ENCODE data around the gene TAPBP. TPM values are rescaled to one million over a fixed set of nuclear protein-coding genes. Genes with fewer than 3 reads are reported as not detected.
A peak's percentile ranks its signal among the peaks of the same experiment; 100 is the strongest.

TAPBP gene
- total and polyA plus RNA-seq, 9 of the 15 experiments (the other 6 are each of a cell fraction or from before 2014, with no cell fraction given) = 5.6 to 74.0 (median 22.3) TPM

DNA sequence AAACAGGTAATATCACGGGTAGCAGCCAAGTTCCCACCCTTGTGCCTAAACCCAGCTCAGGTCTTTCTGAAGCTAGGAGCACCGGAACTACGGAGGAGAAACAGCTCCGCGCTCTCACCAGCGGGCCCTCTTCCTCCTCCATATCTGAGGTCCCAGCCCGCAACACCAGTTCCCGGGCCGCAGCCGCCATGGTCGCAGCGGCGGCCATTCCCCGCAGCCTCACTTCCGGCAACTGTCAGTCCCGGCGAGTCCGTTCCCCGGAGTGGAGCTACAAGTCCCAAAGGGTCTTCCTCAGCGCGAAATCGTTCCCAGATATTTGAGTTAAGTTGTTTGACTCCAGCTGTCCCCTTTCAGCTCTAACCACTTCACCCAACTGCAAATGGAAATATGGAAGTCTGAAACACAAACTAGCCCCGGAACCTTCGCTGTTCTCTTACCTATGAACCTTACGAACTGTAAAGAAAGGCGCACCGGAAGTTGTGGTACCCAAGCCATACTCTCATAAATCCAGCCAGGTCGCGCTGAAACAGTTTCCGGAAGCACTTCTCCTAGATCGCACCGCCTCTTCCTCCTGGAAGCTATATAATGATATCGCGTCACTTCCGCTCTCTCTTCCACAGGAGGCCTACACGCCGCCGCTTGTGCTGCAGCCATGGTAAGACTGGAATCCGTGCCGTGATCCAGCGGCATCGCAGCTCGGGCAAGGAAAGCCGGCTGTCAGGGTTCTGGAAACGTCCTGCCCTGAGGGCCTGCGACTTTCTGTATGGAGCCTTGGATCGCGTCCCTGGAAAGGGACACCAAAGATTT lies 42.2 kb downstream of the TAPBP start, which contains the start of the genes RPS18 and VPS52 (continued):
- TF ChIP-seq RBM22 (IDR thresholded peaks at IDR 0.05; ENCODE audit: low read depth, low read length, poor library complexity, severe bottlenecking) (peak; percentile 46), LCOR (CRISPR knock-in tag; IDR thresholded peaks at IDR 0.05) (peak; percentile 74; the same call in 1 of the 2 replicates), CEBPG (CRISPR knock-in tag; IDR thresholded peaks at IDR 0.05) (no peak), CEBPG (tag; conservative IDR thresholded peaks at IDR 0.05 in 1 of 2, IDR thresholded peaks at IDR 0.05 in 1 of 2) (no peak), MECOM (CRISPR knock-in tag; IDR thresholded peaks at IDR 0.05) (peak; percentile 71), PCBP1 (IDR thresholded peaks at IDR 0.05; ENCODE audit: low read depth, low read length, poor library complexity, severe bottlenecking) (no peak), MYNN (IDR thresholded peaks at IDR 0.05) (peak; percentile 32; the same call in 1 of the 2 replicates), MYNN (CRISPR knock-in tag; IDR thresholded peaks at IDR 0.05) (no peak), ESRRA (IDR thresholded peaks at IDR 0.05; ENCODE audit: borderline replicate concordance, low read depth) (peak; percentile 63), PURB (CRISPR knock-in tag; IDR thresholded peaks at IDR 0.05; ENCODE audit: low read depth) (no peak), ZNF282 (CRISPR knock-in tag; IDR thresholded peaks at IDR 0.05) (no peak), NEUROD1 (IDR thresholded peaks at IDR 0.05; ENCODE audit: borderline replicate concordance, low read depth, low read length, partially characterized antibody) (peak; percentile 69), ZFPM2 (CRISPR knock-in tag; IDR thresholded peaks at IDR 0.05) (no peak), PPARD (CRISPR knock-in tag; IDR thresholded peaks at IDR 0.05) (no peak), STAT5B (CRISPR knock-in tag; IDR thresholded peaks at IDR 0.05) (no peak)
- TF ChIP-seq, protein P1, sequence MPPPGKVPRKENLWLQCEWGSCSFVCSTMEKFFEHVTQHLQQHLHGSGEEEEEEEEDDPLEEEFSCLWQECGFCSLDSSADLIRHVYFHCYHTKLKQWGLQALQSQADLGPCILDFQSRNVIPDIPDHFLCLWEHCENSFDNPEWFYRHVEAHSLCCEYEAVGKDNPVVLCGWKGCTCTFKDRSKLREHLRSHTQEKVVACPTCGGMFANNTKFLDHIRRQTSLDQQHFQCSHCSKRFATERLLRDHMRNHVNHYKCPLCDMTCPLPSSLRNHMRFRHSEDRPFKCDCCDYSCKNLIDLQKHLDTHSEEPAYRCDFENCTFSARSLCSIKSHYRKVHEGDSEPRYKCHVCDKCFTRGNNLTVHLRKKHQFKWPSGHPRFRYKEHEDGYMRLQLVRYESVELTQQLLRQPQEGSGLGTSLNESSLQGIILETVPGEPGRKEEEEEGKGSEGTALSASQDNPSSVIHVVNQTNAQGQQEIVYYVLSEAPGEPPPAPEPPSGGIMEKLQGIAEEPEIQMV (tag; conservative IDR thresholded peaks at IDR 0.05; ENCODE audit: low read depth) = no peak
- TF ChIP-seq, protein P2, sequence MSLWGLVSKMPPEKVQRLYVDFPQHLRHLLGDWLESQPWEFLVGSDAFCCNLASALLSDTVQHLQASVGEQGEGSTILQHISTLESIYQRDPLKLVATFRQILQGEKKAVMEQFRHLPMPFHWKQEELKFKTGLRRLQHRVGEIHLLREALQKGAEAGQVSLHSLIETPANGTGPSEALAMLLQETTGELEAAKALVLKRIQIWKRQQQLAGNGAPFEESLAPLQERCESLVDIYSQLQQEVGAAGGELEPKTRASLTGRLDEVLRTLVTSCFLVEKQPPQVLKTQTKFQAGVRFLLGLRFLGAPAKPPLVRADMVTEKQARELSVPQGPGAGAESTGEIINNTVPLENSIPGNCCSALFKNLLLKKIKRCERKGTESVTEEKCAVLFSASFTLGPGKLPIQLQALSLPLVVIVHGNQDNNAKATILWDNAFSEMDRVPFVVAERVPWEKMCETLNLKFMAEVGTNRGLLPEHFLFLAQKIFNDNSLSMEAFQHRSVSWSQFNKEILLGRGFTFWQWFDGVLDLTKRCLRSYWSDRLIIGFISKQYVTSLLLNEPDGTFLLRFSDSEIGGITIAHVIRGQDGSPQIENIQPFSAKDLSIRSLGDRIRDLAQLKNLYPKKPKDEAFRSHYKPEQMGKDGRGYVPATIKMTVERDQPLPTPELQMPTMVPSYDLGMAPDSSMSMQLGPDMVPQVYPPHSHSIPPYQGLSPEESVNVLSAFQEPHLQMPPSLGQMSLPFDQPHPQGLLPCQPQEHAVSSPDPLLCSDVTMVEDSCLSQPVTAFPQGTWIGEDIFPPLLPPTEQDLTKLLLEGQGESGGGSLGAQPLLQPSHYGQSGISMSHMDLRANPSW (CRISPR knock-in tag; IDR thresholded peaks at IDR 0.05) = peak; percentile 95

Measured in K562 (cell line).